ENCODE data around the gene DES. TPM values are rescaled to one million over a fixed set of nuclear protein-coding genes. Genes with fewer than 3 reads are reported as not detected.

The DES gene
- polyA plus RNA-seq, 1 donor from 2014 or later: not detected

DNA sequence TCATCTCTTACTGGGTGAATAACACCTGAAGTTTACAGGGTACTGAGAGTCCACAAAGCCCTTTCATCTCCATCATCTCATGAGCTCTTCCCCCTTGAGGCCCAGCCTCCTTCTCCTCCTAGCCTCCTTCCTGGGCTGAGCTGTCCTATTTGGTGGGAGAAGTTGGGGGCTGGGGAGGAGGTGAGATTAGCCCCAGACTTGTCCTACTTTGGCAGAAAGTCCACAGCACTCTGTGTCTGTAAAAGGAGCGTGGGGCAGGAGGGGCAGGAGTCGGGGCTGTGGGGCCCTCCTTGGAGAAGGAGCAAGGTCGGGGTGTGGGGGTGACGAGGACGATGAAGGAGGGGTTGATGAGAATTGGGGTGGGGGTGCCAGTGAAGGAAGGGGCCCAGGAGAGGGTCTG, 10.0 kb upstream of the DES start:
- no peaks in the 10 kb centered on the region for H3K9me3 ChIP-seq (ENCODE audit: low read length)
- H3K9me2 ChIP-seq (ENCODE audit: insufficient read depth, low read length): no peaks in the 10 kb centered on the region
- TF ChIP-seq EZH2 (IDR thresholded peaks at IDR 0.05; ENCODE audit: borderline replicate concordance, insufficient read depth, low read length, poor library complexity, severe bottlenecking) (no peak), RAD21 (conservative IDR thresholded peaks at IDR 0.05) (no peak), SMC3 (conservative IDR thresholded peaks at IDR 0.05; ENCODE audit: poor library complexity) (no peak), TAF1 (IDR thresholded peaks at IDR 0.05; ENCODE audit: low read depth) (no peak), MXI1 (conservative IDR thresholded peaks at IDR 0.05; ENCODE audit: poor library complexity, severe bottlenecking) (no peak), POLR2AphosphoS5 (IDR thresholded peaks at IDR 0.05) (no peak), EP300 (conservative IDR thresholded peaks at IDR 0.05; ENCODE audit: poor library complexity, severe bottlenecking) (no peak)
- TF ChIP-seq, protein P1, sequence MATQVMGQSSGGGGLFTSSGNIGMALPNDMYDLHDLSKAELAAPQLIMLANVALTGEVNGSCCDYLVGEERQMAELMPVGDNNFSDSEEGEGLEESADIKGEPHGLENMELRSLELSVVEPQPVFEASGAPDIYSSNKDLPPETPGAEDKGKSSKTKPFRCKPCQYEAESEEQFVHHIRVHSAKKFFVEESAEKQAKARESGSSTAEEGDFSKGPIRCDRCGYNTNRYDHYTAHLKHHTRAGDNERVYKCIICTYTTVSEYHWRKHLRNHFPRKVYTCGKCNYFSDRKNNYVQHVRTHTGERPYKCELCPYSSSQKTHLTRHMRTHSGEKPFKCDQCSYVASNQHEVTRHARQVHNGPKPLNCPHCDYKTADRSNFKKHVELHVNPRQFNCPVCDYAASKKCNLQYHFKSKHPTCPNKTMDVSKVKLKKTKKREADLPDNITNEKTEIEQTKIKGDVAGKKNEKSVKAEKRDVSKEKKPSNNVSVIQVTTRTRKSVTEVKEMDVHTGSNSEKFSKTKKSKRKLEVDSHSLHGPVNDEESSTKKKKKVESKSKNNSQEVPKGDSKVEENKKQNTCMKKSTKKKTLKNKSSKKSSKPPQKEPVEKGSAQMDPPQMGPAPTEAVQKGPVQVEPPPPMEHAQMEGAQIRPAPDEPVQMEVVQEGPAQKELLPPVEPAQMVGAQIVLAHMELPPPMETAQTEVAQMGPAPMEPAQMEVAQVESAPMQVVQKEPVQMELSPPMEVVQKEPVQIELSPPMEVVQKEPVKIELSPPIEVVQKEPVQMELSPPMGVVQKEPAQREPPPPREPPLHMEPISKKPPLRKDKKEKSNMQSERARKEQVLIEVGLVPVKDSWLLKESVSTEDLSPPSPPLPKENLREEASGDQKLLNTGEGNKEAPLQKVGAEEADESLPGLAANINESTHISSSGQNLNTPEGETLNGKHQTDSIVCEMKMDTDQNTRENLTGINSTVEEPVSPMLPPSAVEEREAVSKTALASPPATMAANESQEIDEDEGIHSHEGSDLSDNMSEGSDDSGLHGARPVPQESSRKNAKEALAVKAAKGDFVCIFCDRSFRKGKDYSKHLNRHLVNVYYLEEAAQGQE (IDR thresholded peaks at IDR 0.05; ENCODE audit: borderline replicate concordance): no peak
- TF ChIP-seq, protein P2, sequence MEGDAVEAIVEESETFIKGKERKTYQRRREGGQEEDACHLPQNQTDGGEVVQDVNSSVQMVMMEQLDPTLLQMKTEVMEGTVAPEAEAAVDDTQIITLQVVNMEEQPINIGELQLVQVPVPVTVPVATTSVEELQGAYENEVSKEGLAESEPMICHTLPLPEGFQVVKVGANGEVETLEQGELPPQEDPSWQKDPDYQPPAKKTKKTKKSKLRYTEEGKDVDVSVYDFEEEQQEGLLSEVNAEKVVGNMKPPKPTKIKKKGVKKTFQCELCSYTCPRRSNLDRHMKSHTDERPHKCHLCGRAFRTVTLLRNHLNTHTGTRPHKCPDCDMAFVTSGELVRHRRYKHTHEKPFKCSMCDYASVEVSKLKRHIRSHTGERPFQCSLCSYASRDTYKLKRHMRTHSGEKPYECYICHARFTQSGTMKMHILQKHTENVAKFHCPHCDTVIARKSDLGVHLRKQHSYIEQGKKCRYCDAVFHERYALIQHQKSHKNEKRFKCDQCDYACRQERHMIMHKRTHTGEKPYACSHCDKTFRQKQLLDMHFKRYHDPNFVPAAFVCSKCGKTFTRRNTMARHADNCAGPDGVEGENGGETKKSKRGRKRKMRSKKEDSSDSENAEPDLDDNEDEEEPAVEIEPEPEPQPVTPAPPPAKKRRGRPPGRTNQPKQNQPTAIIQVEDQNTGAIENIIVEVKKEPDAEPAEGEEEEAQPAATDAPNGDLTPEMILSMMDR (IDR thresholded peaks at IDR 0.05; ENCODE audit: poor library complexity, severe bottlenecking): no peak
- no peak overlapping the region for H3K4me2 ChIP-seq (ENCODE audit: low read length)
- H3F3A ChIP-seq (ENCODE audit: insufficient read depth, low read length, poor library complexity, severe bottlenecking): no peaks in the 10 kb centered on the region
- H3K27me3 ChIP-seq (ENCODE audit: insufficient read depth, low read depth, low read length): no peaks in the 10 kb centered on the region
- H4K20me1 ChIP-seq (ENCODE audit: insufficient read depth): no peaks in the 10 kb centered on the region
- H2AFZ ChIP-seq (ENCODE audit: low read depth, low read length): no peak overlapping the region
- no peaks in the 10 kb centered on the region for H3K36me3 ChIP-seq (ENCODE audit: insufficient read depth, low read length)
- no peak overlapping the region for H3K27ac ChIP-seq (ENCODE audit: low read length)
- H3K9ac ChIP-seq (ENCODE audit: low read length): no peak overlapping the region
- no peaks in the 10 kb centered on the region for H3K79me2 ChIP-seq (replicated peaks; ENCODE audit: insufficient read depth, low read length)
- H3K4me3 ChIP-seq (ENCODE audit: low read length): no peak overlapping the region

DNA sequence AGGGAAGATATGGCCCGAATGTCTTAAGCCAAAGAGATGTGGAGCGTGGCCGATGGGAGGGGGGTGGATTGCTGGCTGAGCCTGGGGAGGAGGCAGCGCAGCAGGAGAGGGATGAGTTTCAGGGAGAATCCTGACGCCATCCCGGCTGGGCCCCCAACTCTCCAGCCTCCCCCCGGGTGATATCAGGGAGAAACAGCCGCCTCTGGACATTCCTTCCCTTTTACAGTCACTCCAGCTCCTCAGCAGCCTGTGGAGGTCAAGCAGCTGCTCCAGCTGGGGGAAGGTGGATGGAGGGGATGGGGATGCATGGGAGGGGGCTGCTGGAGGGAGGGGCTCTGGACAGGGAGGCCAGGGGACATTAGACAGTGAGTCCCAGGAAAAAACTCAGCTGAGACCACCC, 9.5 kb upstream of the DES start:
- H3K4me2 ChIP-seq (ENCODE audit: low read length): no peak overlapping the region
- H3F3A ChIP-seq (ENCODE audit: insufficient read depth, low read length, poor library complexity, severe bottlenecking): no peaks in the 10 kb centered on the region
- no peak overlapping the region for H3K27ac ChIP-seq (ENCODE audit: low read length)
- no peak overlapping the region for H3K9ac ChIP-seq (ENCODE audit: low read length)
- H3K36me3 ChIP-seq (ENCODE audit: insufficient read depth, low read length): no peaks in the 10 kb centered on the region
- no peaks in the 10 kb centered on the region for H3K9me3 ChIP-seq (ENCODE audit: low read length)
- no peaks in the 10 kb centered on the region for H3K79me2 ChIP-seq (replicated peaks; ENCODE audit: insufficient read depth, low read length)
- no peak overlapping the region for H3K4me3 ChIP-seq (ENCODE audit: low read length)
- H3K9me2 ChIP-seq (ENCODE audit: insufficient read depth, low read length): no peaks in the 10 kb centered on the region
- H4K20me1 ChIP-seq (ENCODE audit: insufficient read depth): no peaks in the 10 kb centered on the region
- H2AFZ ChIP-seq (ENCODE audit: low read depth, low read length): no peak overlapping the region
- H3K27me3 ChIP-seq (ENCODE audit: insufficient read depth, low read depth, low read length): no peaks in the 10 kb centered on the region
- TF ChIP-seq MXI1 (conservative IDR thresholded peaks at IDR 0.05; ENCODE audit: poor library complexity, severe bottlenecking): no peak
- TF ChIP-seq EP300 (conservative IDR thresholded peaks at IDR 0.05; ENCODE audit: poor library complexity, severe bottlenecking): no peak
- no peak for TF ChIP-seq EZH2 (IDR thresholded peaks at IDR 0.05; ENCODE audit: borderline replicate concordance, insufficient read depth, low read length, poor library complexity, severe bottlenecking)
- TF ChIP-seq TAF1 (IDR thresholded peaks at IDR 0.05; ENCODE audit: low read depth): no peak
- TF ChIP-seq, protein P1 (IDR thresholded peaks at IDR 0.05; ENCODE audit: borderline replicate concordance): no peak
- TF ChIP-seq RAD21 (conservative IDR thresholded peaks at IDR 0.05): no peak
- no peak for TF ChIP-seq SMC3 (conservative IDR thresholded peaks at IDR 0.05; ENCODE audit: poor library complexity)
- TF ChIP-seq, protein P2 (IDR thresholded peaks at IDR 0.05; ENCODE audit: poor library complexity, severe bottlenecking): no peak
- no peak for TF ChIP-seq POLR2AphosphoS5 (IDR thresholded peaks at IDR 0.05)
